Endometrium (tissue), 2 donors: Measurements from ENCODE around the gene TYK2.
"Not testable (repeated sequence)": the region's sequence is repeated elsewhere in the genome, so short reads cannot be mapped to it uniquely, and the experiment has no call there.

Source experiments
- FAIRE-seq: peaks from 2 replicates; lab custom pipeline; 2012; peaks lifted over from hg19 to GRCh38; lab: Jason Lieb, UNC
- donor health status: control.
- donor health status: control.

TYK2 gene

GRCh38 chr19:10407096-10407495, 26.7 kb upstream of the TYK2 start:
- no peak for FAIRE-seq

DNA sequence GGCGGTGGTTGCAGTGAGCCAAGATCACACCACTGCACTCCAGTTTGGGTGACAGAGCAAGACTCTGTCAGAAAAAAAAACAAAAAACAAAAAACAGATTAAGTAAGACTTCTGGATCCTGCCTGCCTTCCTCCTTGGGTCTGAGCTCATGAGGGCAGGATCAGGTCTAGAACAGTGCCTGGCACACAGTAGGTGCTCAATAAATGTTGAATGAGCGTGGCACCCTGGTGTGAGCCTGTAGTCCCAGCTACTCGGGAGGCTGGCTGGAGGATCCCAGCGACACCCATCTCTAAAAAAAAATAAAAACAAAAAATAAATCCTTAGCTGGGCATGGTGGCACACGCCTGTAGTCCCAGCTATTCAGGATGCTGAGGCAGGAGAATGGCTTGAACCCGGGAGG, 25.8 kb upstream of the TYK2 start:
- no peak for FAIRE-seq

DNA sequence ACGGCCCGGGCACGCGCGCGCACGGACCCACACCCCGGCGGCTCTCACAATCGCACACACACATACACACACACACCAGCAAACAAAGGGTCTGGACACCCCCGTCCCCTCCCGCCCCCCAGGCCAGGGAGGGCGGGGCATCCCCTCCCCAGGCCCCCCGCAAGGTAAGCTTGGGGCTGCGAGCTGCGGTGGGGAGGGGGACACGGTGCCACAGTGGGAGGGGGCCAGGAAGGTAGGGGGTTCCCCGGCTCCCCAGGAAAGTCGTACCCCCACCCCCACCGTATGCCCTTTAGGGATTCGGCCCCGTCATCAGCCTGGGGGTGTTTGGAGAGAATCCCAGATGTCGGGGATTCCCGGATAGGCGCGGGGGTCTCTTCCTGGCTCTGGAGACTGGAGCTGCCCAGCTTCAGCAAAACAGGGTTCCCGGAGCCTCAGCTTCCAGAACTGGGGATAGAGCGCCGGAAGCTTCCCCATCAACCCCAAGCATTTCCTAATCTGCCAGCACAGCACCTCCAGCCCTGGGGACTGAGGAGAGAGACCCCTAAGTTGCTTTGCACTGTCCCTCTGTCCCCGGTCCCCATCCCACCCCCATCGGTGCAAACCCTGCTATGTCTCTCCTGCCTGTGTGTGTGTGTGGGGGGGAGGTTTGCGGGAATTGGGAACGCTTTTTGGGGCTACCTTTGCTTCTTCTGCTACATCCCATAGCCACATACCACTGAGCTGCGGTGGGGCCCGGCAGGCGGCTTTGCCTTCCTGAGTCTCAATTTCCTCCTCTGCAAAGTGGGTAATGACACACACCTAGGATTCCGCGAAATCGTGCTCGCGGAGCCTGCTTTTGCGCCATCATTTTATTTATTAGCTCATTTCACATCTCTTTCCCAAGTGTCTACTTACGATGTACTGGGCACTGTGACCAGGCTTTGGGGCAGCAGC, 24.8 kb upstream of the TYK2 start:
- no peak for FAIRE-seq

- no peak for FAIRE-seq
Measured at GRCh38 chr19:10403137-10404021, 23.0 kb upstream of the TYK2 start, which contains the start of gene CDC37. Gene CDC37, minus strand, starts transcription at chr19:10403542. Its CDS starts 63 bp downstream, at chr19:10403479.

- no peak for FAIRE-seq
Measured at GRCh38 chr19:10402441-10403038, 22.2 kb upstream of the TYK2 start.

DNA sequence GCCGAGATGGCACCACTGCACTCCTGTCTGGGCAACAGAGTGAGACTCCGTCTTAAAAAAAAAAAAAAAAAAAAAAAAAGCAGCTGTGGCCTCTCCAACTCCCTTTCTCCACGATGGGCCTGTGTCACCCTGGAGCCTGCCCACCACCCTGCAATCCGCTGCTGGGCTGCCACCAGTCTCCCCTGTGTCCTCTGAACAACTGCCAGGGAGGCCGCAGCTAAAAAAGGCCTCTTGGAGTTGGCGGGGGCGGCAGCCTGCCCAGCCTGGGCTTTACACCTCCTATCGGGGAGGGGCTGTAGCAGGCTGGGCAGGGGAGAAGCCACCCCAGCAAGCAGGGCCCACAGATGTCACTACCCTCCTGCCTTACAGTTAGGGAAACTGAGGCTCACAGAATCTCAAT, 19.5 kb upstream of the TYK2 start:
- FAIRE-seq = no peak

DNA sequence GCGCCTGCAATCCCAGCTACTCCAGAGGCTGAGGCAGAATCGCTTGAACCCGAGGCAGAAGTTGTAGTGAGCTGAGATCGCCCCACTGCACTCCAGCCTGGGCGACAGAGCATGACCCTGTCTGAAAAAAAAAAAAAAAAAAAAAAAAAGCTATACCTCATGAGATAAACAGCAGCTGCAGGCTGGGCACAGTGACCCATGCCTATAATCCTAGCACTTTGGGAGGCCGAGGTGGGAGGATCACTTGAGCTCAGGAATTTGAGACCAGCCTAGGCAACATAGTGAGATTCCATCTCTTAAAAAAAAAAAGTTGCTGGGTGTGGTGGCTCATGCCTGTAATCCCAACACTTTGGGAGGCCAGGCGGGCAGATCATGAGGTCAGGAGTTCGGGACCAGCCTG, 19.0 kb upstream of the TYK2 start:
- not testable (repeated sequence) for FAIRE-seq

DNA sequence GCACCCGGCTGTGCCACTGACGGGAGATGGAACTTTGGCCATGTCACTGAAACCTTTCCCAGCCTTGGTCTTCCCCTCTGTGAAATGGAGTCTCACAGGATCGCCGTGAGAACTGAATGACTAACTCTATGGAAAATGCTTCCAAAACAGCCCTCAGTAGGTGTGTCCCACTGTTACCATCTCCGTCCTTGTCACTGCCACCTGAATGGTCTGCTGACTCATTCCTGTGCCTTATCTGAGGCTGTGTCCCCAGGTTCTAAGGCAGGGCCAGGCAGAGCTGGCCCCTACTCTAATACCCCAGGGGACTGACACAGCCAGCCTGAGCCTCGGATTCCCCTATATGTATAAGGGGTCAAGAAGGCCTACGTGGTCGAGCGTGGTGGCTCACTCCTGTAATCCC, 18.4 kb upstream of the TYK2 start:
- FAIRE-seq = no peak

DNA sequence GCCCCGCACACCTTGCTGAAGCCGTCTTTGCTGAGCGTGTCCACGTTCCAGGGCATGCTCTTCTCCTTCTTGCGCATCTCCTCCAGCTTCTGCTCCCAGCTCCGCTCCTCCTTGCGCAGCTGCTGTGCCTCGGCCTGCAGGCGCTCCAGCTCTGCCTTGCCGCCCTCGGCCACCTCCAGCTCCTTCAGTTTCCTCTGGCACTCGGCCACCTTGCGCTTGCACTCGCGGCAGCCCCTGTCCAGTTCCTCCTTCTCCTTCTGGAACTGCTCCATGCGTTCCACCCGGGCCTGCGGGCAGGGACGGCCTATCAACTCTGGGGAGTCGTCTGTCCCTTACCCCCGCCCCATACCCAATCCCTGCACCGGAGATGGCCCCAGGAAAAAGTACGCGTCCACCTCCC, 15.5 kb upstream of the TYK2 start:
- no peak for FAIRE-seq

- FAIRE-seq = no peak
Measured at GRCh38 chr19:10395436-10395835, 15.1 kb upstream of the TYK2 start.

GRCh38 chr19:10395003-10395402, 14.6 kb upstream of the TYK2 start:
- FAIRE-seq = no peak

GRCh38 chr19:10393137-10393536, 12.8 kb upstream of the TYK2 start:
- FAIRE-seq = no peak

DNA sequence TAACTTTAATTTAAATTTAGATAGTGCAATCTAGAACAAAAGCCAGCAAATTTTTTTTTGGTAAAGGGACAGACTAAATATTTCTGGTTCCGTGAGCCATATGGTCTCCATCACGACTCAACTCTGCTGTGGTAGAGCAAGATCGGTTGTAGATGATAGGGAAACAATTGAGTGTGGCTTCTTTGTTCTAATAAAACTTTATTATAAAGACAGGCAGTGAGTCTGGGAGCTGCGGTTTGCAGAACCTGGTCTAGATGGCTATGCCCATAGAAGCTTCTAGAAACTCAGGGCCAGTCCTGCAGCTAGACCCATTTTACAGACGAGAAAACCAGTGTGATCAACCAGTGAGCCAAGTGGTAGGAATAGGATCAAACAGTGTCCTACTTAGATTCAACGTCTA, 11.7 kb upstream of the TYK2 start:
- FAIRE-seq = no peak

DNA sequence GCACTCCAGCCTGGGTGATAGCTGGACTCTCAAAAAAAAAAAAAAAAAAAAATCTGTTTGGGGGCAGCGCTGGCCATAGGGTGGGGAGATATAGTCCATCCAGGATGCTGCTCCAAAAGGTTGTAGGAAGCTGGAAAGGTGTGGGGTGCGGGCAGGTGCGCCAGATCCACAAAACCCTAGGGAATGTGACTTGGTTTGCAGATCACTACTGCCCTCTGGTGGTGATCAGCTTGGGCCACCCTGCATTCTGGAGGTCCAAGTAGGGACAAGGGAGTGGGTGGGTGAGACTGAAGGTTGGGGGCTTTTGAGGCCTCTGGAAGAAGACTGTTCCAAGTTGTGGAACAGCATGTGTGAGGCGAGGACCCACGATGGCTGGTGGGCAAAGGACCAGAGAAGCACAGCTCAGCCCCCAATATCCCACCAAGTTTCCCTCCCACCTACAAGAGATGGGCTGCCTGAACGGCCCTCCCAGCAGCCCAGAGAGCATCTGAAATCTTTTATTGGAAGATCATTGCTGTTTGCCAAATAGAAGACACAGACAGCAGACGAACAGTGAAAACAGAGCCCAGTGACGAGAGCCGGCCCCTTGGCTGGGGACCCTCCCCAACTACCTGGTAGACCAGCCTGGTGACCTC, 10.4 kb upstream of the TYK2 start:
- no peak for FAIRE-seq

DNA sequence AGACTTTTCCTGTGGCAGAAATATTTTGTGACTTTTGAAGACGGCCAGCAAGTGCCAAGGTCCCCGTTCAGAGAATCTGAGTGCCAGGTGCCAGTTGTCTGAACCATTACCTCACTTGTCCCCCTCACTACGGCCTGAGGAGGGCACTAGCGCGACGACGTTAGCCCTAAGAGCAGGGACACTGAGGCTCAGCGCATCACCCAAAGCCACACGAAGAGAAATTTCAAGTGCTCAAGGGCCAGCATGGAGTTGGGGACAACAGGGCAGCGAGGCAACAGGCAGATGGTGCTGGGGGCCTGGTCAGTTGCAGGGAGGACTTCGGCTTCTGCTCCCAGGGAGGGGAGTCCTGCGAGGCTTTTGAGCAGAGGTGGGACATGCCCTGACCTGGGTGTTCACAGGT, 9.5 kb upstream of the TYK2 start:
- no peak for FAIRE-seq

GRCh38 chr19:10388957-10389356, 8.6 kb upstream of the TYK2 start:
- FAIRE-seq = peak; percentile 46

DNA sequence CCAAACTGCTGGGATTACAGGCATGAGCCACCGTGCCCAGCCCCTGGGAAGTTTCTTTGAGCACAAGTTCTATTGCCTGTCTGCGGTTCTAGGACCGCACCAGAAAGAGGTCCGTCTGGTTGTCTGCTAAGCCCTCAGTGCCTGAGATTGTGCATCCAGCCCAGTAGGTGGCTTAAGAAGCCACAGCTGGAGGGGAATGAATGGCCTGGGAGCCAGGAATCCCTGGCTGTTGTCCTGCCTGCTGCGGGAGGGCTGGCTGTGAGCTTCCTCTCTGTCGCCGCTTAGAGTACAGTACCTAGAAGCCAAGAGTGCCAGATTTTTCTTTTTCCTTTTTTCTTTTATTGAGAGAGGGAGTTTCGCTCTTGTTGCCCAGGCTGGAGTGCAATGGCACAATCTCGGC, 4.2 kb upstream of the TYK2 start:
- FAIRE-seq = no peak

DNA sequence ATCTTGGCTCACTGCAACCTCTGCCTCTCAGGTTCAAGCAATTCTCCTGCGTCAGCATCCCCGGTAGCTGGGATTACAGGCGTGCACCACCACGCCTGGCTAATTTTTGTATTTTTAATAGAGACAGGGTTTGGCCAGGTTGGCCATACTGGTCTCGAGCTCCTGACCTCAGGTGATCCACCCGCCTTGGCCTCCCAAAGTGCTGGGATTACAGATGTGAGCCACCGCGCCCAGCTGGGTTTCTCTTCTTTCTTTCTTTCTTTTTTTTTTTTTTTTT, 2.8 kb upstream of the TYK2 start:
- FAIRE-seq = not testable (repeated sequence)

GRCh38 chr19:10379880-10380312, 476 bp downstream of the TYK2 start:
- FAIRE-seq = no peak

GRCh38 chr19:10378124-10378523, 2.2 kb downstream of the TYK2 start:
- no peak for FAIRE-seq

DNA sequence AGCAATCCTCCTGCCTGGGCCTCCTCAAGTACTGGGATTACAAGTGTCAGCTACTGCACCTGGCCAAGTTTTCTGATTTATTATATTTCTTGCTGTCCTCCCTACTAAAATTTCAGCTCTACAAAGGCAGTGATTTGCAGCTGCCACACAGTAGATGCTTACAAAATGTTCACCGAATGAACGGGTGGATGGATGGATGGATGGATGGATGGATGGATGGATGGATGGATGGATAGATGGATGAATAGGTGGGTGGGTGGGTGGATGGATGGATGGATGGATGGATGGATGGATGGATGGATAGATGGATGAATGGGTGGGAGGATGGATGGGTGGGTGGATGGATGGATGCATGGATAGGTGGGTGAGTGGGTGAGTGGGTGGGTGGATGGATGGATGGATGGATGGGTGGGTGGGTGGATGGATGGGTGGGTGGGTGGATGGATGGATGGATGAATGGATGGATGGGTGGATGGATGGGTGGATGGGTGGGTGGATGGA, 3.2 kb downstream of the TYK2 start:
- not testable (repeated sequence) for FAIRE-seq

DNA sequence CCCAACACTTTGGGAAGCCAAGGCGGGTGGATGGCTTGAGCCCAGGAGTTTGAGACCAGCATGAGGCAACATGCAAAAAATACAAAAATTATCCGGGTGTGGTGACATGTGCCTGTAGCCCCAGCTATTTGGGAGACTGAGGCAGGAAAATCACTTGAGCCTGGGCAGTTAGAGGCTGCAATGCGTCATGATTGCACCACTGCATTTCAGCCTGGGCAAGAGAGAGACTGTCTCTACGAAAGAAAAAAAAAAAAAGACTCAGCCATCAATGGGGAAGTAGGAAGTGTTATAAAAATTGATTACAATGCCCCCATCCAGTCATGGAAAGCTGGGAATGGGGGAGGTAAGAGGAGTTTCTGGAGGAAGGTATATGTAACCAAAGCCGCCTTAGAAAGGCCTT, 5.4 kb downstream of the TYK2 start:
- FAIRE-seq = no peak
